SU-DHL-6 (cell line): ENCODE measurements around the gene CNKSR1.

ENCODE experiments used
- H2AFZ ChIP-seq: fragments of 200-600 bp; sonication (generic); 2 replicates; pipeline ENCODE4 v1.6.1; 2014; ENCODE audit warnings: low read depth, mild to moderate bottlenecking, moderate library complexity, mixed read lengths, antibody characterized with exemption, low read length; ENCODE audit not compliant: severe bottlenecking
- H3F3A ChIP-seq: fragments of 200-600 bp; shearing (Covaris generic); 2 replicates; pipeline ENCODE4 v1.6.0; 2016; ENCODE audit warnings: antibody characterized with exemption, mild to moderate bottlenecking; ENCODE audit not compliant: insufficient read depth
- H3K27ac ChIP-seq: fragments of 200-600 bp; sonication (generic); 2 replicates; pipeline ENCODE4 v1.5.1; 2016; ENCODE audit warnings: low read depth, mild to moderate bottlenecking, low read length, moderate library complexity, mixed read lengths
- H3K27me3 ChIP-seq: fragments of 200-600 bp; sonication (generic), shearing (Covaris generic); 2 replicates; pipeline ENCODE4 v1.6.0; 2014; ENCODE audit warnings: mild to moderate bottlenecking, low read length
- H3K36me3 ChIP-seq: fragments of 200-600 bp; sonication (generic); 2 replicates; pipeline ENCODE4 v1.6.1; 2014; ENCODE audit warnings: mild to moderate bottlenecking, low read length, mixed read lengths
- H3K4me2 ChIP-seq: fragments of 300-600, 200-600 bp; shearing (Covaris generic), sonication (generic); 2 replicates; pipeline ENCODE4 v1.6.0; 2014; ENCODE audit warnings: low read length, low read depth, mild to moderate bottlenecking; ENCODE audit not compliant: poor library complexity, severe bottlenecking
- H3K4me3 ChIP-seq: fragments of 200-600 bp; sonication (generic); 2 replicates; pipeline ENCODE4 v1.5.1; 2014; ENCODE audit warnings: antibody characterized with exemption, low read length, mild to moderate bottlenecking, mixed read lengths; ENCODE audit not compliant: insufficient read depth, poor library complexity, severe bottlenecking
- H3K79me2 ChIP-seq: fragments of 200-600 bp; sonication (generic); 2 replicates; pipeline ENCODE4 v1.6.1; 2014; ENCODE audit warnings: mild to moderate bottlenecking, low read length, moderate library complexity; ENCODE audit not compliant: insufficient read depth
- H3K9ac ChIP-seq: fragments of 200-600 bp; sonication (generic); 2 replicates; pipeline ENCODE4 v1.7.0; 2014; ENCODE audit warnings: mild to moderate bottlenecking, low read length
- H3K9me2 ChIP-seq: fragments of 200-600 bp; sonication (generic); replicated peaks from 2 replicates; pipeline ENCODE4 v1.6.1; 2014; ENCODE audit warnings: low read length; ENCODE audit not compliant: insufficient read depth
- H3K9me3 ChIP-seq: fragments of 200-600 bp; sonication (generic); 2 replicates; pipeline ENCODE4 v1.6.1; 2014; ENCODE audit warnings: low read length, mixed read lengths; ENCODE audit not compliant: insufficient read depth
- H4K20me1 ChIP-seq: fragments of 200-600 bp; sonication (generic); 2 replicates; pipeline ENCODE4 v1.6.1; 2014; ENCODE audit warnings: low read depth, mild to moderate bottlenecking, antibody characterized with exemption, low read length, moderate library complexity, mixed read lengths
- EZH2phosphoT487 ChIP-seq: fragments of 200-600 bp; sonication (generic), shearing (Covaris generic); conservative IDR thresholded peaks from 2 replicates; pipeline ENCODE4 v1.6.1; 2018; ENCODE audit warnings: mild to moderate bottlenecking, antibody characterized with exemption, low read length, moderate library complexity, mixed read lengths
- TF ChIP-seq, protein P1 (sequence below): fragments of 200-600 bp; sonication (generic); IDR thresholded peaks from one replicate; pipeline ENCODE4 v1.5.1; 2017; ENCODE audit warnings: antibody characterized with exemption, mild to moderate bottlenecking, low read length, moderate library complexity; ENCODE audit not compliant: insufficient read depth, poor library complexity, severe bottlenecking

CNKSR1 gene

GRCh38 chr1:26184086-26184485 lies 6.8 kb downstream of the CNKSR1 start:
- H3K27ac ChIP-seq, result no peak overlapping the region
- no peaks in the 10 kb centered on the region for H3K9me3 ChIP-seq
- H3K4me2 ChIP-seq, result no peak overlapping the region
- H3F3A ChIP-seq, result no peaks in the 10 kb centered on the region
- H2AFZ ChIP-seq, result no peak overlapping the region
- no peaks in the 10 kb centered on the region for H3K79me2 ChIP-seq
- no peak overlapping the region for H3K4me3 ChIP-seq
- no peaks in the 10 kb centered on the region for H3K27me3 ChIP-seq
- H3K9ac ChIP-seq, result no peak overlapping the region
- H4K20me1 ChIP-seq, result no peaks in the 10 kb centered on the region
- no peaks in the 10 kb centered on the region for H3K36me3 ChIP-seq
- no peak for TF ChIP-seq EZH2phosphoT487
- TF ChIP-seq, protein P1, sequence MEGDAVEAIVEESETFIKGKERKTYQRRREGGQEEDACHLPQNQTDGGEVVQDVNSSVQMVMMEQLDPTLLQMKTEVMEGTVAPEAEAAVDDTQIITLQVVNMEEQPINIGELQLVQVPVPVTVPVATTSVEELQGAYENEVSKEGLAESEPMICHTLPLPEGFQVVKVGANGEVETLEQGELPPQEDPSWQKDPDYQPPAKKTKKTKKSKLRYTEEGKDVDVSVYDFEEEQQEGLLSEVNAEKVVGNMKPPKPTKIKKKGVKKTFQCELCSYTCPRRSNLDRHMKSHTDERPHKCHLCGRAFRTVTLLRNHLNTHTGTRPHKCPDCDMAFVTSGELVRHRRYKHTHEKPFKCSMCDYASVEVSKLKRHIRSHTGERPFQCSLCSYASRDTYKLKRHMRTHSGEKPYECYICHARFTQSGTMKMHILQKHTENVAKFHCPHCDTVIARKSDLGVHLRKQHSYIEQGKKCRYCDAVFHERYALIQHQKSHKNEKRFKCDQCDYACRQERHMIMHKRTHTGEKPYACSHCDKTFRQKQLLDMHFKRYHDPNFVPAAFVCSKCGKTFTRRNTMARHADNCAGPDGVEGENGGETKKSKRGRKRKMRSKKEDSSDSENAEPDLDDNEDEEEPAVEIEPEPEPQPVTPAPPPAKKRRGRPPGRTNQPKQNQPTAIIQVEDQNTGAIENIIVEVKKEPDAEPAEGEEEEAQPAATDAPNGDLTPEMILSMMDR, result no peak
- no peaks in the 10 kb centered on the region for H3K9me2 ChIP-seq

DNA sequence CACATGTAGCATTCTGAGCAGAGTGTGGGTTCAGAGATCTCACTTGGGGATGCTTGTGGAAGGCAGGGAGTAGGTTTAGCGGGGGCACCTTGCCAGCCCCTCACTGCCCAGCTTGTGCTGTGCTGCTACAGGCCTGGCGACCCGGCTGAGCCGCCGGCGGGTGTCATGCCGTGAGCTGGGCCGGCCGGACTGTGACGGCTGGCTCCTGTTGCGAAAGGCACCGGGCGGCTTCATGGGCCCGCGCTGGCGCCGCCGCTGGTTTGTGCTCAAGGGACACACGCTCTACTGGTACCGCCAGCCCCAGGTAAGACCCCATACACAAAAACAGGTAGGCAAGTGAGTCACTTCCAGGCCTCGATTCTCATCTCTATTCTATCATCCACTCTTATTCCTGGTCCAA lies 7.6 kb downstream of the CNKSR1 start:
- no peak for TF ChIP-seq EZH2phosphoT487
- TF ChIP-seq, protein P1, result no peak
- Histone ChIP-seq H4K20me1 (no peaks in the 10 kb centered on the region), H3K9ac (no peak overlapping the region), H3K27me3 (no peaks in the 10 kb centered on the region), H3K4me2 (no peak overlapping the region), H3F3A (no peaks in the 10 kb centered on the region), H3K9me3 (no peaks in the 10 kb centered on the region), H3K9me2 (no peaks in the 10 kb centered on the region), H3K4me3 (no peak overlapping the region), H3K27ac (no peak overlapping the region), H3K36me3 (no peaks in the 10 kb centered on the region), H2AFZ (no peak overlapping the region), H3K79me2 (no peaks in the 10 kb centered on the region)

- Histone ChIP-seq H3K27me3 (no peaks in the 10 kb centered on the region), H3K36me3 (no peaks in the 10 kb centered on the region), H3K4me2 (no peak overlapping the region), H3K4me3 (no peak overlapping the region), H2AFZ (no peak overlapping the region), H3K9ac (no peak overlapping the region), H3K27ac (no peak overlapping the region), H4K20me1 (no peaks in the 10 kb centered on the region), H3K79me2 (no peaks in the 10 kb centered on the region), H3F3A (no peaks in the 10 kb centered on the region), H3K9me3 (no peaks in the 10 kb centered on the region), H3K9me2 (no peaks in the 10 kb centered on the region)
- no peak for TF ChIP-seq EZH2phosphoT487
- TF ChIP-seq, protein P1, result no peak
Observed at GRCh38 chr1:26187882-26188281, 10.6 kb downstream of the CNKSR1 start.

DNA sequence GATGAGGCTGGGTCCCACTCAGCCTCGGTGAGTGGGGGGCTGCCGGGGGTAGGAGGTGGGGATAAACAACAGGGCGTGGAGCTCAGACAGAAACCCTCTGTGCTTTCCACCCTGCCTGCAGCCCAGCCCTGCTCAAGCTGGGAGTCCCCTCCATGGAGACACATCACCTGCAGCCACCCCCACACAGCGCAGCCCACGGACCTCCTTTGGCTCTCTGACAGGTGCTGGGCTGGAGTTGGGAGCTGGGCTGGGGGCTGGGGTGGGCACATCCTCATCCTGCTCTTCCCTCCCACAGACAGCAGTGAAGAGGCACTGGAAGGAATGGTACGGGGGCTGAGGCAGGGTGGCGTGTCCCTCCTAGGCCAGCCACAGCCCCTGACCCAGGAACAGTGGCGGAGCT lies 11.2 kb downstream of the CNKSR1 start:
- Histone ChIP-seq H3K4me2 (no peak overlapping the region), H3K27me3 (no peaks in the 10 kb centered on the region), H2AFZ (no peak overlapping the region), H3F3A (no peaks in the 10 kb centered on the region), H3K79me2 (no peaks in the 10 kb centered on the region), H3K9me2 (no peaks in the 10 kb centered on the region), H3K36me3 (no peaks in the 10 kb centered on the region), H3K9ac (no peak overlapping the region), H3K9me3 (no peaks in the 10 kb centered on the region), H3K27ac (no peak overlapping the region), H3K4me3 (no peak overlapping the region), H4K20me1 (no peaks in the 10 kb centered on the region)
- TF ChIP-seq, protein P1, result no peak
- TF ChIP-seq EZH2phosphoT487, result no peak
